ENCODE measurements around the gene NAALADL2.

NAALADL2 gene

GRCh38 chr3:175381685-175382084 lies 522.6 kb downstream of the NAALADL2 start:
- no peak overlapping the region for H3K4me3 ChIP-seq (ENCODE audit: low read depth, low read length)
- DNase-seq (ENCODE audit: low read depth): peak; percentile 7
- TF ChIP-seq, protein P1, sequence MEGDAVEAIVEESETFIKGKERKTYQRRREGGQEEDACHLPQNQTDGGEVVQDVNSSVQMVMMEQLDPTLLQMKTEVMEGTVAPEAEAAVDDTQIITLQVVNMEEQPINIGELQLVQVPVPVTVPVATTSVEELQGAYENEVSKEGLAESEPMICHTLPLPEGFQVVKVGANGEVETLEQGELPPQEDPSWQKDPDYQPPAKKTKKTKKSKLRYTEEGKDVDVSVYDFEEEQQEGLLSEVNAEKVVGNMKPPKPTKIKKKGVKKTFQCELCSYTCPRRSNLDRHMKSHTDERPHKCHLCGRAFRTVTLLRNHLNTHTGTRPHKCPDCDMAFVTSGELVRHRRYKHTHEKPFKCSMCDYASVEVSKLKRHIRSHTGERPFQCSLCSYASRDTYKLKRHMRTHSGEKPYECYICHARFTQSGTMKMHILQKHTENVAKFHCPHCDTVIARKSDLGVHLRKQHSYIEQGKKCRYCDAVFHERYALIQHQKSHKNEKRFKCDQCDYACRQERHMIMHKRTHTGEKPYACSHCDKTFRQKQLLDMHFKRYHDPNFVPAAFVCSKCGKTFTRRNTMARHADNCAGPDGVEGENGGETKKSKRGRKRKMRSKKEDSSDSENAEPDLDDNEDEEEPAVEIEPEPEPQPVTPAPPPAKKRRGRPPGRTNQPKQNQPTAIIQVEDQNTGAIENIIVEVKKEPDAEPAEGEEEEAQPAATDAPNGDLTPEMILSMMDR (IDR thresholded peaks at IDR 0.05; ENCODE audit: insufficient read depth, low read depth, low read length, missing control alignments): no peak

DNA sequence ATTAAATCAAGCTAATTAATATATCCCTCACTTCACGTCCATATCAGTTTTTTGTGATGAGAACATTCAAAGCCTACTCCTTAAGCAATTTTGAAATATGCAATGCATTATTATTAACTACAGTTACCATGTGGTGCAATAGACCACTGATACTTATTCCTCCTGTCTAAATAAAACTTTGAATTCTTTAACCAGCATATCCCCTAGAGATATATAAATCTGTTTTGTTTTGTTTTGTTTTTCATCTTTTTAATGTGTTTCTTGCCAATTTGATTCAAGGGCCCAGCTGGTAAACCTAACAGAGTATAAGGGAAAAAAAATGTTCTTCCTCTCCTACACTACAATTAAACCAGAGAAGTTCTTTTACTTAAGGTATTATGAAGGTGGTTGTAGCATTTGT lies 524.2 kb downstream of the NAALADL2 start:
- no peak for DNase-seq (ENCODE audit: low read depth)
- TF ChIP-seq, protein P1 (IDR thresholded peaks at IDR 0.05; ENCODE audit: insufficient read depth, low read depth, low read length, missing control alignments): no peak

GRCh38 chr3:175383813-175384212 lies 524.7 kb downstream of the NAALADL2 start:
- TF ChIP-seq, protein P1 (IDR thresholded peaks at IDR 0.05; ENCODE audit: insufficient read depth, low read depth, low read length, missing control alignments): no peak
- no peak for DNase-seq (ENCODE audit: low read depth)

More for the DNA sequence above, 524.2 kb downstream of the NAALADL2 start:
- H3K4me3 ChIP-seq (ENCODE audit: low read depth, low read length): no peak overlapping the region

GRCh38 chr3:175384569-175384968 lies 525.4 kb downstream of the NAALADL2 start:
- TF ChIP-seq, protein P1 (IDR thresholded peaks at IDR 0.05; ENCODE audit: insufficient read depth, low read depth, low read length, missing control alignments): no peak
- H3K4me3 ChIP-seq (ENCODE audit: low read depth, low read length): no peak overlapping the region

More at GRCh38 chr3:175383813-175384212, 524.7 kb downstream of the NAALADL2 start:
- no peak overlapping the region for H3K4me3 ChIP-seq (ENCODE audit: low read depth, low read length)

GRCh38 chr3:175386630-175387029 lies 527.5 kb downstream of the NAALADL2 start:
- H3K4me3 ChIP-seq (ENCODE audit: low read depth, low read length): no peak overlapping the region
- TF ChIP-seq, protein P1 (IDR thresholded peaks at IDR 0.05; ENCODE audit: insufficient read depth, low read depth, low read length, missing control alignments): no peak
- DNase-seq (ENCODE audit: low read depth): no peak

More at GRCh38 chr3:175384569-175384968, 525.4 kb downstream of the NAALADL2 start:
- no peak for DNase-seq (ENCODE audit: low read depth)

DNA sequence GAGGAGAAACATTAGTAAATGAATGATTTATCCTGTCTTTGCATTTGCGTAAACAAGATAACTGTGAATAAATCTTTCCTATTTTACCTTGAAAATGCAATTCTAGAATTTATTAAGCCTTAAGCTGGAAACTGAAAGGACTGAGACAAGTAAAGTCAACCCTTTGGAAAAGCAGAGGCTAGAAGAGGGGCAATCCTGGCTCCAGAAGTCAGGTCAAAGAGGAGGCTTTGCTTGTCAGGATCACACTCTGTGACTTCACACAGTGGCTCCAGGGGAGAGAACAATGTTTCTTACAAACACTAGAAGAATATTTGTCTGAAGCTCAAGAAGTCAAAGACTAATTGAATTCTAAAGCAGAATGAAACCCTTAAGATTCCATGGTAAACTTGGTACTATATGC lies 530.4 kb downstream of the NAALADL2 start:
- H3K4me3 ChIP-seq (ENCODE audit: low read depth, low read length): no peak overlapping the region
- TF ChIP-seq, protein P1 (IDR thresholded peaks at IDR 0.05; ENCODE audit: insufficient read depth, low read depth, low read length, missing control alignments): no peak
- no peak for DNase-seq (ENCODE audit: low read depth)

DNA sequence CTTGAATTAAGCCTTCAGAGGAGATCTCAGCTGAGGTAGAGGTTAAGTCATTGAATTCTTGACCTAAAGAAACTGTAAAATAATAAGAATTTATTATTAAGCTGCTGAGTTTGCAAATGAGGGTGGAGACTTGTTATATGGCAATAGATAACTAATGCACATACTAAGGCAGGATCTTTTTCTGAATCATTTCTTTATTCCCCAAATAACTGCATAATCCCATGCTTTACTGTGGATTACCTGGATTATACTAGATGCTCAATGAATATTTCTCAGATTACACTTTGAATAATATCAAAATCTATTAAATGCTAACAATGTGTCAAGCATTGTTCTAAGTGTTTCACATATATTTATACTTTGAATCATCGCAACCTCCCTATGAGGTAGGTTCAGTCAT lies 532.5 kb downstream of the NAALADL2 start:
- no peak overlapping the region for H3K4me3 ChIP-seq (ENCODE audit: low read depth, low read length)
- TF ChIP-seq, protein P1 (IDR thresholded peaks at IDR 0.05; ENCODE audit: insufficient read depth, low read depth, low read length, missing control alignments): no peak
- no peak for DNase-seq (ENCODE audit: low read depth)

Measured in GM12865 (cell line).